T-helper 2 cell treated with Interferon-gamma antibody and Interleukin-4, amounts not matched to agents 5 μg/mL and 100 μg/mL, for 36 hours (primary cell): ENCODE data around the gene ECSIT.

Experiments
- DNase-seq: peaks from one replicate; pipeline ENCODE4 v3.0.0; 2021; ENCODE audit warnings: low spot score
- H3K27ac Mint-ChIP-seq: one replicate; pipeline ENCODE4 v1.8.0; 2021; ENCODE audit warnings: mild to moderate bottlenecking, mixed read lengths
- H3K27me3 Mint-ChIP-seq: one replicate; pipeline ENCODE4 v1.8.0; 2021; ENCODE audit warnings: low read depth, mixed read lengths
- H3K36me3 Mint-ChIP-seq: one replicate; pipeline ENCODE4 v1.8.0; 2021; ENCODE audit warnings: low read depth, mixed read lengths
- H3K4me1 Mint-ChIP-seq: one replicate; pipeline ENCODE4 v1.8.0; 2021; ENCODE audit warnings: low read depth, mixed read lengths
- H3K4me3 Mint-ChIP-seq: one replicate; pipeline ENCODE4 v1.8.0; 2022; ENCODE audit warnings: mild to moderate bottlenecking, moderate library complexity, mixed read lengths
- H3K9me3 Mint-ChIP-seq: one replicate; pipeline ENCODE4 v1.8.0; 2021; ENCODE audit warnings: mixed read lengths

Gene ECSIT

GRCh38 chr19:11538232-11539036 lies 9.5 kb upstream of the ECSIT start, which contains the start of gene CNN1:
Gene CNN1, plus strand, starts transcription at chr19:11538851. Its CDS starts 77 bp downstream, at chr19:11538928.
- DNase-seq = no peak
- peaks cover 11% of the 10 kb centered on the region for H3K4me1 Mint-ChIP-seq
- H3K4me3 Mint-ChIP-seq = no peak within 1 kb of the TSS
- H3K27me3 Mint-ChIP-seq = peaks cover 27% of the 10 kb centered on the region
- no peaks in the 10 kb centered on the region for H3K36me3 Mint-ChIP-seq
- no peaks in the 10 kb centered on the region for H3K9me3 Mint-ChIP-seq
- H3K27ac Mint-ChIP-seq = no peak within 1 kb of the TSS

DNA sequence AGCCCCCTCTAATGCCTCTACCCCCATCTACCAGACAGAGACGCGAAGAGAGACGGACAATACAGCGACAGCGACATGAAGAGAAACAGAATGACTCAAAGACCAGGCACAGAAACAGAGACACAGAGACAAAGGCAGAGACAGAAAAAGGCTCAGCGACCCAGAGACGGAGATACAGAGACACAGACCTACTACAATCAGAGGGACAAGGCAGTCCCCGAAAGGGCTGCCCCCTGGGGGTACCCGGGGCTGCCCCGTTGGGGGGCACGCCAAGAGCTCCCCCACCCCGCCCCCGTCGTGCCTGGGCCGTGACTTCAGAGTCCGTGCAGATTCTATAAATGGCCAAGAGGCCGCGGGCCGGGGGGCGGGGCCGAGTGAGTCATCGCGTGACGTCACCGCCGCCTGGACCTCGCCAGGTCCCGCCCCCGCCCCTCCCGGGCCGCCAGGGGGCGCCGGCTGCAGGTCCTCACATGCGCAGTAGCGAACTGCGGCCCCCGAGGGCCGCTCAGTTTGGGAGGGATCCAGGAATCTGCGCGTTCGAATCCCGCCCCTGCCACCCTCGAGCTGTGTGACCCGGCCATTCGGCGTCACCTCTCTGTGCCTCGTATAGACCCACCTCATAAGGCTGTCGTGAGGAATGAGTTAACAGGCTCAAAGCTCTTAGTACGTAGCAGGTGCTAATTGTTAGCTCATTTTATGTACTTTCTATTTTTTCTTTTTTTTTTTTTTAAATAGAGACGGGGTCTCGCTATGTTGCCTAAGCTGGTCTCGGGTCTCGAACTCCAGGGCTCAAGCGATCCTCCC lies 7.1 kb upstream of the ECSIT start:
- peak; percentile 90 for DNase-seq
- Mint-ChIP-seq H3K27ac (peak overlapping the region; percentile 44), H3K4me1 (peaks cover 11% of the 10 kb centered on the region), H3K4me3 (peak overlapping the region; percentile 45), H3K27me3 (peaks cover 24% of the 10 kb centered on the region), H3K9me3 (no peaks in the 10 kb centered on the region), H3K36me3 (no peaks in the 10 kb centered on the region)

- H3K4me3 Mint-ChIP-seq = no peak overlapping the region
- DNase-seq = no peak
- H3K4me1 Mint-ChIP-seq = peaks cover 11% of the 10 kb centered on the region
- no peaks in the 10 kb centered on the region for H3K36me3 Mint-ChIP-seq
- peak overlapping the region; percentile 3 for H3K27ac Mint-ChIP-seq
- H3K27me3 Mint-ChIP-seq = peaks cover 19% of the 10 kb centered on the region
- no peaks in the 10 kb centered on the region for H3K9me3 Mint-ChIP-seq
Observed at GRCh38 chr19:11534948-11535347, 6.0 kb upstream of the ECSIT start.

DNA sequence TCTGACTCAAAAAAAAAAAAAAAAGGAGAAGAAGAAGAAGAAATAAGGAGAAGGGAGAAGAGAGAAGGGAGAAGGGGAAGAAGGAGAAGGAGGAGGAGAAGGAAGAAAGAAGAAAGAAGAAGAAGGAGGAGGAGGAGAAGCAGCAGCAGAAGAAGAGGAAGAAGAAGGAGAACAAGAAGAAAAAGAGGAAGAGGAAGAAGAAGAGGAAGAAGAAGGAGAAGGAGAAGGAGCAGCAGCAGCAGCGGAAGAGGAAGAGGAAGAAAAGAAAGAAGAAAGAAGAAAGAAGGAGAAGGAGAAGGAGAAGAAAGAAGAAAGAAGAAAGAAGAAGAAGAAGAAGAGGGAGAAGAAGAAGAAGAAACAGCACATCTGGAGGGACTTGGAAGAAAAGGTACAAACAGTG lies 5.6 kb upstream of the ECSIT start:
- H3K27me3 Mint-ChIP-seq = peaks cover 19% of the 10 kb centered on the region
- H3K27ac Mint-ChIP-seq = peak overlapping the region; percentile 3
- H3K4me1 Mint-ChIP-seq = peaks cover 11% of the 10 kb centered on the region
- H3K36me3 Mint-ChIP-seq = no peaks in the 10 kb centered on the region
- H3K4me3 Mint-ChIP-seq = no peak overlapping the region
- no peak for DNase-seq
- no peaks in the 10 kb centered on the region for H3K9me3 Mint-ChIP-seq

DNA sequence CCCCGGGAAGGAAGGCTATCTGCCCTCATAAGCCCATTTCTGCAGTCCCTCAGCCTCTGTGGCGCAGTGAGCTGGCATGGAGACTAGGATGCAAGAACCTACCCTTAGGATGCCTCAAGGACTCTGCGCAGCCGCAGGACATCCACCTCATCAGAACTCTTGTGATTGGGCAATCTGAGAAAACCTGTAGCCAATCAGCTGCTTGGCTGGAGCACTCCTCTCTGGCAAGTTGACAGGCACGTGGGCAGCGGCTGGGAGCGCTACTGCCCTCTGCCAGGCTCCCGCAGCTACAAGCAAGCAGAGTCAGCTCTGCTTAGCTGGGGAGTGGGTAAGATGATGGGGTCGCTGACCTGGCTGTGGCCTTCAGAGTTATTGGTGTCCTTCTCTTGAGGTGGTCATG lies 1.5 kb upstream of the ECSIT start:
- Mint-ChIP-seq H3K27me3 (peaks cover 3% of the 10 kb centered on the region), H3K9me3 (no peaks in the 10 kb centered on the region), H3K36me3 (no peaks in the 10 kb centered on the region), H3K4me1 (peaks cover 9% of the 10 kb centered on the region), H3K27ac (no peak overlapping the region), H3K4me3 (no peak overlapping the region)
- DNase-seq = peak; percentile 59

DNA sequence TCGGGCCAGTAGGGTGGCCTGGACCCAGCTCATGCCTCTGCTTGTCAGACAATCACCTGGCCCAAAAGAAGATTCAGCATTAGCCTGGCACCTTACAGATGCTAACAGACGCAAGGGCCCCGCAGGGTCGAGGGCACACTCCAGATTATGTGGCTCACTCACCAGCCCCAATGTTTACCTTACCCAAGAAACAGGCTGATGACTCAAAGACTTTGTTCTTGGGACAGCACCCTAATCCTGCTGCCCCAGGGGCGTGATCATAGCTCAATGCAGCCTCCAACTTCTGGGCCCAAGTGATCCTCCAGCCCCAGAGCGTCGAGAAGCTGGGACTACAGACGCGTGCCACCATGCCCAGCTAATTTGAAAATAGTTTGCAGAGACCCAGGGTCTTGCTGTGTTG lies 9.8 kb downstream of the ECSIT start:
- H3K4me3 Mint-ChIP-seq = no peak overlapping the region
- H3K27ac Mint-ChIP-seq = no peak overlapping the region
- peaks cover 5% of the 10 kb centered on the region for H3K36me3 Mint-ChIP-seq
- H3K4me1 Mint-ChIP-seq = no peaks in the 10 kb centered on the region
- H3K9me3 Mint-ChIP-seq = no peaks in the 10 kb centered on the region
- DNase-seq = no peak
- H3K27me3 Mint-ChIP-seq = no peaks in the 10 kb centered on the region

DNA sequence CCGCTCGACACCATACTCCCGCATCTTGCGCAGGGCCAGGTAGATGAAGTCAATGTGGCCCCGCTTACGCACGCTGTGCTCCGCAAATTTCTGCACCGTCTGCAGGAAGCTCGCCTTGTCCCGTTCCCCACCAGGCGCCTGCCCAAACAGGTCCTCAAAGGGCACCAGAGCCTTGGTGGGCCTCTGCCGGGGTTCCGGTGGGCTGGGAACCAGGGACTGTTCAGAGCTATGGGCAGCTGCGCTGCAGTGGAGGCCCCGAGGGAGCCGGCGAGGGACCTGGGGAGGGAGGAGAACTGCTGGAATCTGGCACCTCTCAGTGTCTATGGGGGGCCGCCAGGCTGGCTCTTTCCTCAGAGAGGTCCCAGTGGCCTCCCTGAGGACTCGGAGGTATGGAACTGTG lies 15.0 kb downstream of the ECSIT start:
- no peaks in the 10 kb centered on the region for H3K27me3 Mint-ChIP-seq
- H3K4me1 Mint-ChIP-seq = no peaks in the 10 kb centered on the region
- H3K4me3 Mint-ChIP-seq = no peak overlapping the region
- H3K27ac Mint-ChIP-seq = no peak overlapping the region
- H3K9me3 Mint-ChIP-seq = no peaks in the 10 kb centered on the region
- peaks cover 6% of the 10 kb centered on the region for H3K36me3 Mint-ChIP-seq
- no peak for DNase-seq

DNA sequence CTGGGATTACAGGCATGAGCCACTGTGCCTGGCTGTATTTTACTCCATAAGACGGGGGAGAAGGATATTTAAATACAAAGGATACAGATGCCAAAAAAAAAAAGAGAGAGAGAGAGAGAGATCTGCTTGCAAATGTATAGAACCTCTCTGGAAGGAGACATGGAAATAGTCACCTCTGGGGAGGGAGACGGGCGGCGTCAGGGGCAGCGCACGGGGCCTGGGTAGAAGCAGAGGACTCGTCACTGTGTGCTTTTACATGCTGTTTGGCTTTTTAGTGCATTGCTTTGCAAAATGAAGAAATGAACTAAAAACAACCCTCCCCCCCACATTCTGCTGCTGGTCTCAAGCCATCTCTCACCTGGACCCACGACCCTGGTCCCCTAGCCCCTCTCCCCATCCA lies 18.5 kb downstream of the ECSIT start:
- Mint-ChIP-seq H3K36me3 (peaks cover 5% of the 10 kb centered on the region), H3K4me1 (peaks cover 4% of the 10 kb centered on the region)

DNA sequence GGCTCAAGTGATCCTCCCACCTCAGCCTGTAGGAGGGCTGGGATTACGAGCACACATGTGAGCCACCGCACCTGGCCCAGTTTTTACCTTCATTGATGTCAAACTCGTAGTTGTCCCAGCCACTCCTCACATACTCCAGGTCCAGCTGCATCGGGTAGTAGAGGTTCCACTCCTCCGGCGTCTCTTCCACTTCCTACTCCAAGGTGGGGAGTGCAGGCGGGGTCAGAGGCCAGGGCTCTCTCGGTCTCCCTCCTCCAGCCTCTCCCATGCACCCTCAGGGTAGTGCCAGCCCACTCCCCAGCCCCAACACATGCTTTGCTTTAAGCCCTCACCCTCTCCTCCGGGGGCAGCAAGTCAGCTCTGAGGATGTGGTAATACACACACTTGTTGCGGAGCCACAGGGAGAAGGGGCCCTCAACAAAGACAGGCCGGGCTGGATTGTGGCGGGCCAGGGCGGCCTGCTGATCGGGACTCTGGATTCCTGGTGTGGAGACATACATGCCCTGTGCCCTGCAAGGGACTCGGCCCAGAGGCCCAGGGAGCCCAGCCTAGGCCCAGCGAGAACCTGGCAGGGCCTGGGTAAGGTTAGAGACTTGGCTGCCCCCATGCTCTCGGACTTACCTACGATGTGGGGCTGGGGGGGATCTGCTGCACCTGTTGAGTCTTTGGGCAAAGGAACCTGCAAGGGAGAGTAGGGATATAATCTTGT lies 21.4 kb downstream of the ECSIT start:
- H3K27ac Mint-ChIP-seq = peak overlapping the region; percentile 79
- H3K4me1 Mint-ChIP-seq = peaks cover 13% of the 10 kb centered on the region
- H3K4me3 Mint-ChIP-seq = peak overlapping the region; percentile 87

More for the DNA sequence above, 18.5 kb downstream of the ECSIT start:
- no peak for DNase-seq
- Mint-ChIP-seq H3K4me3 (no peak overlapping the region), H3K9me3 (no peaks in the 10 kb centered on the region), H3K27me3 (no peaks in the 10 kb centered on the region), H3K27ac (no peak overlapping the region)

GRCh38 chr19:11506967-11507366 lies 22.0 kb downstream of the ECSIT start:
- H3K36me3 Mint-ChIP-seq = peaks cover 10% of the 10 kb centered on the region
- H3K4me1 Mint-ChIP-seq = peaks cover 13% of the 10 kb centered on the region
- no peaks in the 10 kb centered on the region for H3K27me3 Mint-ChIP-seq
- H3K27ac Mint-ChIP-seq = peak overlapping the region; percentile 79
- DNase-seq = no peak
- peak overlapping the region; percentile 87 for H3K4me3 Mint-ChIP-seq
- H3K9me3 Mint-ChIP-seq = no peaks in the 10 kb centered on the region

More for the DNA sequence above, 21.4 kb downstream of the ECSIT start:
- no peak for DNase-seq
- Mint-ChIP-seq H3K36me3 (peaks cover 10% of the 10 kb centered on the region), H3K9me3 (no peaks in the 10 kb centered on the region), H3K27me3 (no peaks in the 10 kb centered on the region)

DNA sequence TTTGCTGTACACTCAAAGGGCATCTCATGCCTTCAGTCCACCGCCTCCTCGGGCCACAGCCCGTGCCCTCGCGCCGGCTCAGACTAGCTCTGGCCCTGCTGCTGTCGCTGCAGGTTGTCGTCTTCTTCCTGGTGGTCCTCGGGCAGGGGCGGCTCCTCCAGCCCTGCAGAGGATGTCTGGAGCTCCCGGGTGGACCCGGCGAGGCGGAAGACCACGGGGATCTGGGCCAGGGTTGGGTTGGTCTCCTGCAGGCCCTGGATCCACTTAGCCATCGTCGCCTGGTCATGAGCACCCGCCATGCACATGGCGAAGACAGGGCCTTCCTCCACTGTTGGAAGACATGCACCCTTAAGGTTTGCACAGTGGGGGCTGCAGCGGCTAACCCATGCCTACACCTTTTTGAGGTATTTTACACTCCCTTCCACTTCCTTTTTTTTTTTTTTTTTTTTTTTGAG lies 22.8 kb downstream of the ECSIT start:
- no peak for DNase-seq
- peak overlapping the region; percentile 87 for H3K4me3 Mint-ChIP-seq
- no peaks in the 10 kb centered on the region for H3K27me3 Mint-ChIP-seq
- H3K27ac Mint-ChIP-seq = peak overlapping the region; percentile 93
- H3K4me1 Mint-ChIP-seq = peaks cover 13% of the 10 kb centered on the region
- H3K36me3 Mint-ChIP-seq = peaks cover 9% of the 10 kb centered on the region
- no peaks in the 10 kb centered on the region for H3K9me3 Mint-ChIP-seq

DNA sequence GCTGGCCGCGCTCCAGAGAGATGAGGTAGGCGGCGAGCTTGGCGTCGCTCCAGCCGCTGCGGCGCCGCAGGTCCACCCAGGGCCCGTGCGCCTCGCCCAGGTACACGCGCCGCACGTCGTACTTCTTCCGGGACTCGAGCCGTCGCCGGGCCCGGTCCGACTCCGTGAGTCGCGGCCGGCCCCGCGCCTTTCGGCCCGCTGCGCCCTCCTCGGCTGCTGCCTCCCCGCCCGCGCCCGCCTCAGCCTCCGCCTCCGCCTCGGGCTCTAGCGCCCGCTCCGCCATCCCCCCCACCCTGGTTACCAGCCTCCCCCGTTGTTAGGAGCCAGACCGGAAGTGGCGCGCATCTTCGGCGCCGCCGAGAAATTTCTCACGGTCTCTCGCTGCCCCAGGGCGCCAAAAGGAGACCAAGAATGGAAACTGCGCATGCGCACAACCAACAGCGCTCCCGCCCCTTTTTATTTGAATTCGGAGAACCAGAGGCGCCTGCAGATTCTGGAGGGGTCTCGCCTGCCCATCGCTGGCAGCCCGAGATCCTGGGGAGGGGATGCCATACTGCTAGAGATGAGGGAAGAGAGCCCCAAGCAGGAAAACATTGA lies 23.3 kb downstream of the ECSIT start, which contains the start of gene ZNF653:
Gene ZNF653 (minus strand): TSS at position 336 of the 597 bp plus-strand sequence. CDS start 53 bp downstream, at position 283.
- Mint-ChIP-seq H3K4me3 (peak within 1 kb of the TSS; percentile 87), H3K27me3 (no peaks in the 10 kb centered on the region), H3K27ac (peak within 1 kb of the TSS; percentile 93), H3K9me3 (no peaks in the 10 kb centered on the region), H3K36me3 (peaks cover 10% of the 10 kb centered on the region), H3K4me1 (peaks cover 13% of the 10 kb centered on the region)
- DNase-seq = peak; percentile 94

DNA sequence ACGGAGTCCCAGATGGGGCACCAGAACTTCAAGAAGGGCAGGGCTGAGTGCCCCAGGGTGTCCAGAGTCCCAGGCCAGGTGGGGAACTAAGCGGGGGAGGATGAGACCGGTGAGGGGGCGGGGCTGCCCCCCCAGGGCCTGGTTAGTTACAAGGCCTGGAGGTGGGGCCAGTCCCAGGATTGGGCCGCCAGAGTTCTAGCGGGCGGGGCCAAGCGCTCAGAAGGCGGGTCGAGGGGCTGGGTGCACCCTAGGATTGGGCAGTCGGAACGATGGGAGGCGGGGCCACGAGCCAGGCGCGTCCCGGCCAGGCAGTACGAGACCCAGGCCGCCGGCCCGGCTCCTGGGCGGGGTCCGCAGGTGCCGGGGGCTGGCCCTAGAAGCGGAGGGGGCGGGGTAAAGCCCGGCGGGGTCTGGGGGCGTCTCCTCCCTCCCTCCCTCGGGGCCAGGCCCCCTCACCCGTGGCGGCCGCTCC lies 23.9 kb downstream of the ECSIT start:
- Mint-ChIP-seq H3K27me3 (no peaks in the 10 kb centered on the region), H3K9me3 (no peaks in the 10 kb centered on the region), H3K36me3 (peaks cover 10% of the 10 kb centered on the region), H3K4me1 (peaks cover 14% of the 10 kb centered on the region), H3K27ac (peak overlapping the region; percentile 87), H3K4me3 (peak overlapping the region; percentile 82)
- DNase-seq = peak; percentile 97
